Loucy (cell line): ENCODE results near the gene MYO1E.

ENCODE experiments used
- H2AFZ ChIP-seq: fragments of 200-600 bp; sonication (generic); 2 replicates; pipeline ENCODE4 v1.6.0; 2016; ENCODE audit warnings: antibody characterized with exemption, mild to moderate bottlenecking, low read length, moderate library complexity
- H3F3A ChIP-seq: fragments of 200-600 bp; 2 replicates; pipeline ENCODE4 v1.6.0; 2016; ENCODE audit warnings: antibody characterized with exemption, low read depth, mild to moderate bottlenecking
- H3K27me3 ChIP-seq: fragments of 200-600 bp; sonication (generic); 2 replicates; pipeline ENCODE4 v1.6.1; 2014; ENCODE audit warnings: low read length, mild to moderate bottlenecking; ENCODE audit not compliant: insufficient read depth, poor library complexity, severe bottlenecking
- H3K36me3 ChIP-seq: fragments of 200-600 bp; sonication (generic); 2 replicates; pipeline ENCODE4 v1.6.1; 2016; ENCODE audit warnings: low read length; ENCODE audit not compliant: insufficient read depth
- H3K4me1 ChIP-seq: fragments of 200-600 bp; sonication (generic); 2 replicates; pipeline ENCODE4 v1.5.1; 2014; ENCODE audit warnings: low read length, mild to moderate bottlenecking; ENCODE audit not compliant: insufficient read depth, poor library complexity, severe bottlenecking
- H3K4me2 ChIP-seq: fragments of 200-600 bp; sonication (generic); 2 replicates; pipeline ENCODE4 v1.6.0; 2014; ENCODE audit warnings: antibody characterized with exemption, low read length, low read depth, mild to moderate bottlenecking; ENCODE audit not compliant: poor library complexity, severe bottlenecking
- H3K4me3 ChIP-seq: fragments of 200-600 bp; sonication (generic); 2 replicates; pipeline ENCODE4 v1.5.1; 2014; ENCODE audit warnings: low read length, mild to moderate bottlenecking, mixed read lengths; ENCODE audit not compliant: poor library complexity, severe bottlenecking
- H3K79me2 ChIP-seq: fragments of 200-600 bp; sonication (generic); 2 replicates; pipeline ENCODE4 v1.6.1; 2014; ENCODE audit warnings: low read length; ENCODE audit not compliant: insufficient read depth
- H3K9ac ChIP-seq: fragments of 200-600 bp; sonication (generic); 2 replicates; pipeline ENCODE4 v1.6.0; 2014; ENCODE audit warnings: mild to moderate bottlenecking, low read depth, low read length, moderate library complexity; ENCODE audit not compliant: poor library complexity, severe bottlenecking
- H3K9me2 ChIP-seq: fragments of 200-600 bp; sonication (generic); replicated peaks from 2 replicates; pipeline ENCODE4 v1.6.1; 2016; ENCODE audit warnings: low read depth, low read length, mixed read lengths
- H3K9me3 ChIP-seq: fragments of 200-600 bp; sonication (generic); 2 replicates; pipeline ENCODE4 v1.6.1; 2014; ENCODE audit warnings: mild to moderate bottlenecking, antibody characterized with exemption, low read length, low read depth; ENCODE audit not compliant: insufficient read depth
- H4K20me1 ChIP-seq: fragments of 200-600 bp; sonication (generic); 2 replicates; pipeline ENCODE4 v1.6.0; 2014; ENCODE audit warnings: antibody characterized with exemption, low read length, mild to moderate bottlenecking; ENCODE audit not compliant: insufficient read depth, poor library complexity, severe bottlenecking
- EZH2phosphoT487 ChIP-seq: fragments of 200-600 bp; IDR thresholded peaks from 2 replicates; pipeline ENCODE4 v1.6.1; 2018; ENCODE audit warnings: antibody characterized with exemption, mild to moderate bottlenecking, moderate library complexity, borderline replicate concordance
- TF ChIP-seq, protein P1 (sequence below): fragments of 200-600 bp; sonication (generic); conservative IDR thresholded peaks from 2 replicates; pipeline ENCODE4 v1.5.1; 2014; ENCODE audit warnings: mild to moderate bottlenecking, antibody characterized with exemption, low read length

Gene MYO1E

GRCh38 chr15:59203657-59204056 is 169.0 kb downstream of the MYO1E start:
- Histone ChIP-seq H3K9ac (no peak overlapping the region), H3K36me3 (no peaks in the 10 kb centered on the region), H3F3A (no peaks in the 10 kb centered on the region), H3K9me2 (no peaks in the 10 kb centered on the region), H3K27me3 (no peaks in the 10 kb centered on the region), H3K4me2 (no peak overlapping the region), H3K4me1 (no peaks in the 10 kb centered on the region), H2AFZ (no peak overlapping the region), H3K79me2 (no peaks in the 10 kb centered on the region), H3K9me3 (no peaks in the 10 kb centered on the region), H4K20me1 (no peaks in the 10 kb centered on the region), H3K4me3 (no peak overlapping the region)
- TF ChIP-seq, protein P1, sequence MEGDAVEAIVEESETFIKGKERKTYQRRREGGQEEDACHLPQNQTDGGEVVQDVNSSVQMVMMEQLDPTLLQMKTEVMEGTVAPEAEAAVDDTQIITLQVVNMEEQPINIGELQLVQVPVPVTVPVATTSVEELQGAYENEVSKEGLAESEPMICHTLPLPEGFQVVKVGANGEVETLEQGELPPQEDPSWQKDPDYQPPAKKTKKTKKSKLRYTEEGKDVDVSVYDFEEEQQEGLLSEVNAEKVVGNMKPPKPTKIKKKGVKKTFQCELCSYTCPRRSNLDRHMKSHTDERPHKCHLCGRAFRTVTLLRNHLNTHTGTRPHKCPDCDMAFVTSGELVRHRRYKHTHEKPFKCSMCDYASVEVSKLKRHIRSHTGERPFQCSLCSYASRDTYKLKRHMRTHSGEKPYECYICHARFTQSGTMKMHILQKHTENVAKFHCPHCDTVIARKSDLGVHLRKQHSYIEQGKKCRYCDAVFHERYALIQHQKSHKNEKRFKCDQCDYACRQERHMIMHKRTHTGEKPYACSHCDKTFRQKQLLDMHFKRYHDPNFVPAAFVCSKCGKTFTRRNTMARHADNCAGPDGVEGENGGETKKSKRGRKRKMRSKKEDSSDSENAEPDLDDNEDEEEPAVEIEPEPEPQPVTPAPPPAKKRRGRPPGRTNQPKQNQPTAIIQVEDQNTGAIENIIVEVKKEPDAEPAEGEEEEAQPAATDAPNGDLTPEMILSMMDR: no peak
- no peak for TF ChIP-seq EZH2phosphoT487

DNA sequence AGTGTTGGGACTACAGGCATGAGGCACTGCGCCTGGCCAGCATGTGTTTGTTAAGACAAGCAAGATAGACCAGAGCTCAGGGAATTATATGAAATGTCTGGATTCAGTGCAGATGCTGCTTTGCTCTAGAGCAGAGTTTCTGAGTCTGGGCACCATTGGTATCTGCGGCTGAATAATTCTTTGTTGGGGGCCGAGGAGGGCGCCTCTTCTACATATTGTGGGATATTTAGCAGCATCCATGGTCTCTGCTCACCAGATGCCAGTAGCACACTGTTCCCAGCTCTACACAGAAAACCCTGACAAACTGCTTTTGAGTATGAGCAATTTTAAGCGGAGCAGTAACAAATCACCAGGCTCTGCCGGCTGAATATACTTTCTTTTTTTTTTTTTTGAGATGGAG is 169.7 kb downstream of the MYO1E start:
- H2AFZ ChIP-seq: no peak overlapping the region
- H3K79me2 ChIP-seq: no peaks in the 10 kb centered on the region
- no peaks in the 10 kb centered on the region for H3K27me3 ChIP-seq
- H3K9me3 ChIP-seq: no peaks in the 10 kb centered on the region
- no peaks in the 10 kb centered on the region for H3K4me1 ChIP-seq
- no peak overlapping the region for H3K4me2 ChIP-seq
- no peaks in the 10 kb centered on the region for H3K36me3 ChIP-seq
- H3K9me2 ChIP-seq: no peaks in the 10 kb centered on the region
- H3F3A ChIP-seq: no peaks in the 10 kb centered on the region
- no peak overlapping the region for H3K9ac ChIP-seq
- H4K20me1 ChIP-seq: no peaks in the 10 kb centered on the region
- TF ChIP-seq, protein P1: no peak
- TF ChIP-seq EZH2phosphoT487: no peak
- no peak overlapping the region for H3K4me3 ChIP-seq

- Histone ChIP-seq H3K9me3 (no peaks in the 10 kb centered on the region), H3K9ac (no peak overlapping the region), H3K4me2 (no peak overlapping the region), H3F3A (no peaks in the 10 kb centered on the region), H4K20me1 (no peaks in the 10 kb centered on the region), H3K36me3 (no peaks in the 10 kb centered on the region), H2AFZ (no peak overlapping the region), H3K9me2 (no peaks in the 10 kb centered on the region), H3K79me2 (no peaks in the 10 kb centered on the region), H3K4me3 (no peak overlapping the region), H3K4me1 (no peaks in the 10 kb centered on the region), H3K27me3 (no peaks in the 10 kb centered on the region)
- TF ChIP-seq EZH2phosphoT487: no peak
- TF ChIP-seq, protein P1: no peak
These were observed 172.1 kb downstream of the MYO1E start for GRCh38 chr15:59200560-59200959.
